Measurements from ENCODE around the gene COPS9.

COPS9 gene

DNA sequence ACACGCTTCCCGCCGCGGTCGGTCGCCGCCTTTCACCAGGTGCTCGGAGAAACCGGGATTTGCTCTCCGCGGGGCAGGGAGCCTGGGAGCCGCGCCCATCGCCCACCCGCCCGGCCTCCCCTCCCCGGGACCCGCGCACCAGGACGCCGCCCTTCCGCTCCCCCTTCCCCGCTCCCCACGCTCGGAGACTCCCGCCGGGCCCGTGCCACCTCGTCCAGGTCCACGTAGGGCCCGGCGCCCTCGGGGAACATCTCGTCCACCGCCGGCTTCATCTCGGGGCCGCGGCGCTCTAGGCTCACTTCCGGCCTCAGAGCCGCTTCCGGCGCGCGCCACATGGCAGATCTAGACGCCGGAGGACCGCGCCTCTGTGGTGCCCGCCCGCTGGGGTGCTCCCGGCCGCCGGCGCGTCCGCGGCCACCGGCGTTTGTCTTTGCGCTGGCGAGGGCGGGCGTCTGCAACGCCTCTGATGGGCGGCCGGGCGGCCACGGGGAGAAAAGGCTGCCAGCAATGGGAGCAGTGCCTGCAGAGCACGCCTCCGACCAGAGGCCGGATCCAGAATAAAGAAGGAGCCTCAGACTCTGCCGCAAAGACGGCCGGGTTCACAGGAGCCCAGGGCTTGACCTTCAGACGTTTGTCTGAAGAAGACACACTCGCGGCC lies at the start of gene COPS9:
COPS9 (minus strand) TSS at position 293 of the 658 bp plus-strand sequence; CDS start at position 272, 21 bp downstream.
- Histone ChIP-seq H3K27ac (no peak within 1 kb of the TSS), H3K79me2 (ENCODE audit: insufficient read depth, low read depth) (peaks cover 15% of the 10 kb centered on the region), H3K4me2 (peak within 1 kb of the TSS; percentile 95), H3K4me3 (IDR thresholded peaks at IDR 0.05; ENCODE audit: insufficient read depth, low read depth, low read length) (peak within 1 kb of the TSS; percentile 89), H3K36me3 (ENCODE audit: insufficient read depth) (no peaks in the 10 kb centered on the region), H4K20me1 (ENCODE audit: insufficient read depth) (no peaks in the 10 kb centered on the region), H2AFZ (ENCODE audit: low read depth) (peak within 1 kb of the TSS; percentile 99), H3K9ac (peak within 1 kb of the TSS; percentile 62; the same call in 1 of the 2 replicates), H3K4me1 (ENCODE audit: low read depth, poor library complexity, severe bottlenecking) (peaks cover 4% of the 10 kb centered on the region), H3K27me3 (ENCODE audit: insufficient read depth, low read depth) (peaks cover 6% of the 10 kb centered on the region; the same call in 1 of the 2 replicates)
- TF ChIP-seq, protein P1, sequence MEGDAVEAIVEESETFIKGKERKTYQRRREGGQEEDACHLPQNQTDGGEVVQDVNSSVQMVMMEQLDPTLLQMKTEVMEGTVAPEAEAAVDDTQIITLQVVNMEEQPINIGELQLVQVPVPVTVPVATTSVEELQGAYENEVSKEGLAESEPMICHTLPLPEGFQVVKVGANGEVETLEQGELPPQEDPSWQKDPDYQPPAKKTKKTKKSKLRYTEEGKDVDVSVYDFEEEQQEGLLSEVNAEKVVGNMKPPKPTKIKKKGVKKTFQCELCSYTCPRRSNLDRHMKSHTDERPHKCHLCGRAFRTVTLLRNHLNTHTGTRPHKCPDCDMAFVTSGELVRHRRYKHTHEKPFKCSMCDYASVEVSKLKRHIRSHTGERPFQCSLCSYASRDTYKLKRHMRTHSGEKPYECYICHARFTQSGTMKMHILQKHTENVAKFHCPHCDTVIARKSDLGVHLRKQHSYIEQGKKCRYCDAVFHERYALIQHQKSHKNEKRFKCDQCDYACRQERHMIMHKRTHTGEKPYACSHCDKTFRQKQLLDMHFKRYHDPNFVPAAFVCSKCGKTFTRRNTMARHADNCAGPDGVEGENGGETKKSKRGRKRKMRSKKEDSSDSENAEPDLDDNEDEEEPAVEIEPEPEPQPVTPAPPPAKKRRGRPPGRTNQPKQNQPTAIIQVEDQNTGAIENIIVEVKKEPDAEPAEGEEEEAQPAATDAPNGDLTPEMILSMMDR (conservative IDR thresholded peaks at IDR 0.05; ENCODE audit: low read depth, low read length) = no peak

DNA sequence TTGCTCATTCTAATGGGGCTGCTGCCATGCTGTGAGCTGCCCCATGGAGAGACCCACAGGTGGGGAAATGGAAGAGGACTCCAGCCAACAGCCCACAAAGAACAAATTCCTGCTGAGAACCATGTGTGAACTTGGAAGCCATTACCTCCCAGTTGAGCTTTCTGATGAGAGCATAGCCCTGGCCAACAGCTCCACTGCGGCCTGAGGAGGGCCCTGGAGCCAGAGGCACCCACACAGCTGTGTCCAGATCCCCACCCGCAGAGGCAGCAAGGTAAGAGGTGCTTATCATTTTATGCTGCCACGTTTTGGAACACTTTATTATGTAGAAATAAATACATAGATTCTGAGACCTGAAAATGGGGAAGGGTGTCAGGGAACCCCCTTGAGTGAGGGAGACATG lies 48.6 kb upstream of the COPS9 start:
- Histone ChIP-seq H3K4me3 (IDR thresholded peaks at IDR 0.05; ENCODE audit: insufficient read depth, low read depth, low read length) (no peak overlapping the region), H3K9ac (no peak overlapping the region), H2AFZ (ENCODE audit: low read depth) (no peak overlapping the region), H4K20me1 (ENCODE audit: insufficient read depth) (no peaks in the 10 kb centered on the region), H3K36me3 (ENCODE audit: insufficient read depth) (no peaks in the 10 kb centered on the region), H3K4me1 (ENCODE audit: low read depth, poor library complexity, severe bottlenecking) (no peaks in the 10 kb centered on the region), H3K27ac (no peak overlapping the region), H3K27me3 (ENCODE audit: insufficient read depth, low read depth) (peaks cover 11% of the 10 kb centered on the region; the same call in 1 of the 2 replicates), H3K4me2 (no peak overlapping the region), H3K79me2 (ENCODE audit: insufficient read depth, low read depth) (no peaks in the 10 kb centered on the region)
- TF ChIP-seq, protein P1 (conservative IDR thresholded peaks at IDR 0.05; ENCODE audit: low read depth, low read length) = no peak

DNA sequence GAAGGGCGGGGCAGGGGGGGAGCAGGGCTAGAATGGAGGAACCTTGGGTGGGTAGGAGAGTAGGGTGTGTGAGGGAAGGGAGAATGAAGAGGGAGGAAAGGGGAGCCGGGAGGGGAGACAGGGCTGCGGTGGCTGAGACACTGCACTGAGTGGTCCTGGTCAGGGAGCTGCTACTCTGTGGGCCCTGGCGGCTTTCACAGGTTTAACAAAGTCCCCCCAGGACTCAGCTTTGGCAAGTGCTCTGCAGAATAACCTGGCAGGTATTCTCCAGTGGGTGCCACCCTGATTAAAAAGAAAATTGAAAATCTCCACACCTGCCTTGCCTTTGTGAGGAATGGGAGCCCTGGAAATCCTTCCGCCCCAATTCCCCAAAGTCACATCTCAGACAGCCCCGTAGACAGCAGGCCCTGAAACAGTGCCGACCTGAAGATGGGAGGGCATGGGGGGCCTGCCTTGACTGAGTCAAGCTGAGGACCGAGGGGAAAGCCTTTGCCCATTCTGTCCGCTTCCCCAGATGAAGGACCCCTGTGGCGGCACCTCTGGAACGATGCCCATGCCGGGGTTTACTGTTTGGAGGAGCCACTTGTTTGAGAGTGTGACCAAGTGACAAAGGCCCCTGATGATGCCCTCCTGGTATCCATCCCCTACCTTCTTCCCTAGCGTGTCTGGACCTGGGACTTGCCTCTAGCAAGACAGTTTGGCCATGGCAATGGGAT lies 47.9 kb upstream of the COPS9 start:
- Histone ChIP-seq H3K4me1 (ENCODE audit: low read depth, poor library complexity, severe bottlenecking) (no peaks in the 10 kb centered on the region), H3K4me3 (IDR thresholded peaks at IDR 0.05; ENCODE audit: insufficient read depth, low read depth, low read length) (no peak overlapping the region), H3K79me2 (ENCODE audit: insufficient read depth, low read depth) (no peaks in the 10 kb centered on the region), H3K9ac (no peak overlapping the region), H3K4me2 (no peak overlapping the region), H3K36me3 (ENCODE audit: insufficient read depth) (no peaks in the 10 kb centered on the region), H2AFZ (ENCODE audit: low read depth) (no peak overlapping the region), H4K20me1 (ENCODE audit: insufficient read depth) (no peaks in the 10 kb centered on the region), H3K27ac (no peak overlapping the region), H3K27me3 (ENCODE audit: insufficient read depth, low read depth) (peaks cover 7% of the 10 kb centered on the region; the same call in 1 of the 2 replicates)
- TF ChIP-seq, protein P1 (conservative IDR thresholded peaks at IDR 0.05; ENCODE audit: low read depth, low read length) = no peak

DNA sequence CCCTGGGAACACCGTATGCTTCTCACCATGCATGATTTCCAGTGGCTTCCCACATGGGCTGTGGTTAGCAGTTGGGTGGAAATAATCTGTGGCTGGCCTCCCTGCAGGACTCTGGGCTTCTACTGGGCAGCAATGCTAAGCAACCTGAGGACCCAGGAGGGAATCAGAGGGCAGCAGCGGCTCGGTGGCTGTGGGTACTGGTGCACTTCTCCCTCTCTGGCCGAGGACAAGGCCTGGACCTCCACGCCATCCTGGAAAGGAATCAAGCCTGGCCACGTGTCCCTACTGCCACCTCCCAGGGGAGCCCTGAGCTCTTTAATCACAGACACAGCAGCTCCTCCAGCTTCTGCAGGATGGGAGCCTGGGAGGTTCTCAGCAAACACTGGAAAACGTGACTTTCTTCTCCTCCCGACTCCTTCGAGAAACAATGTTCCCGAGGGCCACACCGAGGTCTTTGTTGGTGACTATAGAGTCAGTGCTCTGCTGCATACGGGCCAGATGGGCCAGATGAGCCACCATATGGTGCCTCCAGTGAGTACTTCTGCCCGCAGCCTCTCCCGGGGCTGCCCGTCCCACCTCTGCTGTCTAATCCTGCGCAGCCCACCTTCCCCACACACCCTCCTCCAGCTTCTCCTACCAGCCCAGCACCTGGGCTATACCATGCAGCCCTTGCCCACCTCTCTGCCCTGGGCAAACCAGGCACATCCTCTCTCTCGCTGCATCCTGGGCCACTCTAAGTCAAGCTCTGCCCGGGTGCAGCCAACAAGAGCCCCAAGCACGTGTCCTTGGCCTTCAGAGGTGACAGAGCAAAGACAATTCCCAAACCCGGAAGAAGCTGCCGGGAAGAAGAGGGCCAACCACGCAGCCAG lies 47.1 kb upstream of the COPS9 start:
- TF ChIP-seq, protein P1 (conservative IDR thresholded peaks at IDR 0.05; ENCODE audit: low read depth, low read length) = no peak
- H3K4me2 ChIP-seq = no peak overlapping the region
- no peak overlapping the region for H3K27ac ChIP-seq
- H3K4me1 ChIP-seq (ENCODE audit: low read depth, poor library complexity, severe bottlenecking) = no peaks in the 10 kb centered on the region
- H3K9ac ChIP-seq = no peak overlapping the region
- H3K36me3 ChIP-seq (ENCODE audit: insufficient read depth) = no peaks in the 10 kb centered on the region
- H3K27me3 ChIP-seq (ENCODE audit: insufficient read depth, low read depth) = peaks cover 3% of the 10 kb centered on the region; the same call in 1 of the 2 replicates
- H3K4me3 ChIP-seq (IDR thresholded peaks at IDR 0.05; ENCODE audit: insufficient read depth, low read depth, low read length) = no peak overlapping the region
- H3K79me2 ChIP-seq (ENCODE audit: insufficient read depth, low read depth) = no peaks in the 10 kb centered on the region
- H4K20me1 ChIP-seq (ENCODE audit: insufficient read depth) = no peaks in the 10 kb centered on the region
- no peak overlapping the region for H2AFZ ChIP-seq (ENCODE audit: low read depth)

All from KMS-11 (cell line).